ENCODE measurements around the gene DNAH6. TPM values are rescaled to one million over a fixed set of nuclear protein-coding genes. Genes with fewer than 3 reads are reported as not detected.
A peak's percentile ranks its signal among the peaks of the same experiment; 100 is the strongest.

The DNAH6 gene
- polyA plus RNA-seq, 3 donors: 0.04 TPM; not detected in 2

DNA sequence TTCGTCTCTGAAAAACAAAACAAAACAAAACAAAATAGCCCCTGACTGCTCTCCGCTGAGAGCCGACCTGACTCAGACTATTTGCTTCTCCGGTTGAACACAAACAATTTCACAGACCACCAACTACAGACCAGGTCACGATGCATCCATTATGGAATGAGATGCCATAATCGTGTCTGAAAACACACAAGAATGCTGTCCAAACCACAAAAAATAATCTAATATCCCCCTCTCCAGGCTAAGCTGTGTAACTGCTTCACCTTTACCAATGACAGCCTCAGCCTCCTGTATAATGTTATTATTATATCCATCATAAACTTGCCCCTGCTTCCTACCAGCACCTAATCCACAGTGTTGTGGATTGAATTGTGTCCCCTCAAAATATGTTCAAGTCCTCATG, 114.7 kb downstream of the DNAH6 start:
- intact Hi-C loops (cut with micrococcal nuclease): no loop called here

DNA sequence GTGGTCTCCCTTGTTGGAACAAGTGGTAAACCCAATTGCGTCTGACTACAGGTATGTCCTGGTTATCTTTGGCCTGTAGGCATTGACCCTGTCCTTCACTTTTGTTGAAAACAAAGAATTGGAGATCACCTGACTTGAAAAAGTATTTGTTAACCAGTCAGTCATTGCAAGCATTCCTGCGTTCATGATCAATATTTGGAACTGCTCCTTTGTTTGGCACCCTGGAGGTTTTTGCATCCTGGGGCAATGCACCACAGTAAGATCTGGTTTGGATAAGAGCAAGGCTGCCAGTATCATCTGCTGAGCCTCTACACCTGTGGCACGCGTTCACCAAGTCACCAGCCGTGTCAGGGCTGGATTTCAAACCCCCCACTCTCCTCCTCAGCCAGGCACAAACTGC, 115.7 kb downstream of the DNAH6 start:
- Mint-ChIP-seq H3K36me3 (no peaks in the 10 kb centered on the region), H3K4me3 (no peak overlapping the region), H3K9me3 (peaks cover 0 to 1% (median 0%) of the 10 kb centered on the region in 7 donors), H3K27ac (no peak overlapping the region), H3K27me3 (ENCODE audit: low read depth in 3 of 3) (peaks cover 0 to 7% (median 1%) of the 10 kb centered on the region in 3 donors), H3K4me1 (no peaks in the 10 kb centered on the region)
- no peak overlapping the region for H2AFZ ChIP-seq (ENCODE audit: insufficient read depth, low read depth, low read length, poor library complexity, severe bottlenecking)
- H3K9ac ChIP-seq (ENCODE audit: insufficient read depth, low read length, poor library complexity, severe bottlenecking): no peak overlapping the region
- H3K27me3 ChIP-seq (ENCODE audit: control insufficient read depth in 2 of 2, insufficient read depth in 2 of 2, low read length in 2 of 2): no peaks in the 10 kb centered on the region
- no peaks in the 10 kb centered on the region for H3K9me3 ChIP-seq (replicated peaks in 1 of 2; ENCODE audit: control insufficient read depth in 1 of 2, insufficient read depth in 1 of 2, low read length in 2 of 2)
- no peaks in the 10 kb centered on the region for H4K20me1 ChIP-seq (ENCODE audit: insufficient read depth, low read length)
- no peak overlapping the region for H3K4me3 ChIP-seq (replicated peaks in 1 of 3; ENCODE audit: low read depth in 2 of 3, low read length in 3 of 3)
- H3K27ac ChIP-seq (ENCODE audit: low read depth in 1 of 2, low read length in 2 of 2): no peak overlapping the region
- no peaks in the 10 kb centered on the region for H3K36me3 ChIP-seq (replicated peaks in 1 of 2; ENCODE audit: control insufficient read depth in 1 of 2, insufficient read depth in 2 of 2, low read length in 2 of 2)
- no peak overlapping the region for H3K4me2 ChIP-seq (replicated peaks; ENCODE audit: extremely low read depth, low read length, poor library complexity, severe bottlenecking)
- TF ChIP-seq, protein P1, sequence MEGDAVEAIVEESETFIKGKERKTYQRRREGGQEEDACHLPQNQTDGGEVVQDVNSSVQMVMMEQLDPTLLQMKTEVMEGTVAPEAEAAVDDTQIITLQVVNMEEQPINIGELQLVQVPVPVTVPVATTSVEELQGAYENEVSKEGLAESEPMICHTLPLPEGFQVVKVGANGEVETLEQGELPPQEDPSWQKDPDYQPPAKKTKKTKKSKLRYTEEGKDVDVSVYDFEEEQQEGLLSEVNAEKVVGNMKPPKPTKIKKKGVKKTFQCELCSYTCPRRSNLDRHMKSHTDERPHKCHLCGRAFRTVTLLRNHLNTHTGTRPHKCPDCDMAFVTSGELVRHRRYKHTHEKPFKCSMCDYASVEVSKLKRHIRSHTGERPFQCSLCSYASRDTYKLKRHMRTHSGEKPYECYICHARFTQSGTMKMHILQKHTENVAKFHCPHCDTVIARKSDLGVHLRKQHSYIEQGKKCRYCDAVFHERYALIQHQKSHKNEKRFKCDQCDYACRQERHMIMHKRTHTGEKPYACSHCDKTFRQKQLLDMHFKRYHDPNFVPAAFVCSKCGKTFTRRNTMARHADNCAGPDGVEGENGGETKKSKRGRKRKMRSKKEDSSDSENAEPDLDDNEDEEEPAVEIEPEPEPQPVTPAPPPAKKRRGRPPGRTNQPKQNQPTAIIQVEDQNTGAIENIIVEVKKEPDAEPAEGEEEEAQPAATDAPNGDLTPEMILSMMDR (IDR thresholded peaks at IDR 0.05): no peak
- intact Hi-C loops (cut with micrococcal nuclease): no loop called here
- H3K79me2 ChIP-seq (ENCODE audit: insufficient read depth, low read length): no peaks in the 10 kb centered on the region
- no peaks in the 10 kb centered on the region for H3K4me1 ChIP-seq (ENCODE audit: control insufficient read depth in 1 of 2, insufficient read depth in 2 of 2, low read length in 2 of 2)
- DNase-seq: no peak
- WGBS (ENCODE audit: insufficient coverage): 78% methylated on average over 2 of the region's 5 CpGs

More for the DNA sequence above, 114.7 kb downstream of the DNAH6 start:
- H3K9ac ChIP-seq (ENCODE audit: insufficient read depth, low read length, poor library complexity, severe bottlenecking): no peak overlapping the region
- no peak overlapping the region for H3K4me3 ChIP-seq (replicated peaks in 1 of 3; ENCODE audit: low read depth in 2 of 3, low read length in 3 of 3)
- Mint-ChIP-seq H3K4me3 (no peak overlapping the region), H3K36me3 (no peaks in the 10 kb centered on the region), H3K9me3 (peaks cover 0 to 1% (median 0%) of the 10 kb centered on the region in 7 donors), H3K27me3 (ENCODE audit: low read depth in 3 of 3) (peaks cover 0 to 4% (median 1%) of the 10 kb centered on the region in 3 donors), H3K27ac (no peak overlapping the region), H3K4me1 (no peaks in the 10 kb centered on the region)
- no peak for DNase-seq
- no peaks in the 10 kb centered on the region for H3K4me1 ChIP-seq (ENCODE audit: control insufficient read depth in 1 of 2, insufficient read depth in 2 of 2, low read length in 2 of 2)
- no peak overlapping the region for H3K27ac ChIP-seq (ENCODE audit: low read depth in 1 of 2, low read length in 2 of 2)
- no peak overlapping the region for H2AFZ ChIP-seq (ENCODE audit: insufficient read depth, low read depth, low read length, poor library complexity, severe bottlenecking)
- H3K9me3 ChIP-seq (replicated peaks in 1 of 2; ENCODE audit: control insufficient read depth in 1 of 2, insufficient read depth in 1 of 2, low read length in 2 of 2): no peaks in the 10 kb centered on the region
- no peaks in the 10 kb centered on the region for H3K79me2 ChIP-seq (ENCODE audit: insufficient read depth, low read length)
- H3K36me3 ChIP-seq (replicated peaks in 1 of 2; ENCODE audit: control insufficient read depth in 1 of 2, insufficient read depth in 2 of 2, low read length in 2 of 2): no peaks in the 10 kb centered on the region
- no peak overlapping the region for H3K4me2 ChIP-seq (replicated peaks; ENCODE audit: extremely low read depth, low read length, poor library complexity, severe bottlenecking)
- no peaks in the 10 kb centered on the region for H3K27me3 ChIP-seq (ENCODE audit: control insufficient read depth in 2 of 2, insufficient read depth in 2 of 2, low read length in 2 of 2)
- 43% methylated on average over 5 of the region's 6 CpGs for WGBS (ENCODE audit: insufficient coverage)
- TF ChIP-seq, protein P1 (IDR thresholded peaks at IDR 0.05): peak; percentile 10
- no peaks in the 10 kb centered on the region for H4K20me1 ChIP-seq (ENCODE audit: insufficient read depth, low read length)
